HG03558 (cell line): ENCODE measurements around the gene RAD50.

ENCODE experiments used
- ATAC-seq: cut with Tn5 transposase; IDR thresholded peaks from one replicate; pipeline ENCODE4 v1.9.1; 2021; ENCODE audit warnings: moderate number of reproducible peaks; ENCODE audit not compliant: unreplicated experiment; ENCODE audit errors: extremely low read depth

Gene RAD50

GRCh38 chr5:132671000-132671399 is 114.2 kb downstream of the RAD50 start:
- no peak for ATAC-seq

- ATAC-seq, result no peak
These were observed 116.7 kb downstream of the RAD50 start for GRCh38 chr5:132673488-132673887.

DNA sequence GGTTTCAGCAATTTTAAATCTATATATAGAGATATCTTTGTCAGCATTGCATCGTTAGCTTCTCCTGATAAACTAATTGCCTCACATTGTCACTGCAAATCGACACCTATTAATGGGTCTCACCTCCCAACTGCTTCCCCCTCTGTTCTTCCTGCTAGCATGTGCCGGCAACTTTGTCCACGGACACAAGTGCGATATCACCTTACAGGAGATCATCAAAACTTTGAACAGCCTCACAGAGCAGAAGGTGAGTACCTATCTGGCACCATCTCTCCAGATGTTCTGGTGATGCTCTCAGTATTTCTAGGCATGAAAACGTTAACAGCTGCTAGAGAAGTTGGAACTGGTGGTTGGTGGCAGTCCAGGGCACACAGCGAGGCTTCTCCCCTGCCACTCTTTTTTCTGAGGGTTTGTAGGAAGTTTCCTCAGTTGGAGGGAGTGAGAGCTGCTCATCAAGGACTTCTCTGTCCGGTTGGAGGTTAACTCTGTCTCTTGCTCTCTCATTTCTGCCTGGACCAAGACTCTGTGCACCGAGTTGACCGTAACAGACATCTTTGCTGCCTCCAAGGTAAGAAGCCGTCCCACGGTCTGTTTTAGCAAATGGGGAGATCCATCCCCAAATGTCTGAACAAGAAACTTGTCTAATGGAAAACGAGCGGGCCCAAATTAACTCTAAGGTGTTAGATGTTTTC is 117.3 kb downstream of the RAD50 start, which contains the start of gene IL4:
IL4 (plus strand) TSS at position 51 of the 692 bp plus-strand sequence; CDS start at position 113, 62 bp downstream.
- ATAC-seq, result no peak

DNA sequence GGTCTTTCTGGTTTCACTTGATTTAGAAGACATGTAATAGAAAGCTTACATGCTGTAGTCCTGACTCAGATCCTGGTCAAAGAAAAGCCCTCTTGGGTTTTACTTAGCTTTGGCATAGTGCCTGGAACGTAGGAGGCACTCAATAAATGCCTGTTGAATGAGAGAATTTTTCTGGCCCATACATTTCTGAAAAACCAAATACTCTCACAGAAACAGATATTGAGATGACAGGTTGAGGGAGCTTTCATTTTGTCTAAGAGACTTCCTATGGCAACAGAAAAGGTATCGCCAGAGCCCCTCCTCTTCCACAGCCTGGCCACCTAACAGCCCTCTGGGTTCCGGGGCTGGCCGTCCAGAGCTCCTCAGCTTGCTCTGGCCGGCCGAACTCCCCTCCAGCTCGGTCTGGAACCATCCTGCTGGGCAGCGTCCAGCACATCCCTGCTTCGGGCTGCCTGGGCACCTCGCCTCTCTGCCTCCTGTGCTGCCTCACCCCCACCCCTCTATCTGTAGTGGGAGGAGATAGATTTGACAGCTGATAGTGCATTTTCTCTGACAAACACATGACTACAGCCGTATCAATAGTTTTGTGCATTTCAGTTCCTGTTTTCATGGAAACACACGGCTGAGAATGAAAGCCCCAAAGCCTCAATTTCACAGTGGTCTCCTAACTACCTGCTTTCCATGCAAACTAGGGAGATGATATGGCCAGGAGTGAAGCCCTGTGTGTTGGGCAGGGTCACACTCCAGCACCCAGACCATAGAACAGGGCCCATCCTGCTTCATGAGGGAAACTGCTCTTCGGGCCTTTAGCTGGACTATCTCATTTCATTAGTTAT is 118.1 kb downstream of the RAD50 start:
- peak; percentile 58 for ATAC-seq

- no peak for ATAC-seq
These were observed 119.3 kb downstream of the RAD50 start for GRCh38 chr5:132675936-132676689.

DNA sequence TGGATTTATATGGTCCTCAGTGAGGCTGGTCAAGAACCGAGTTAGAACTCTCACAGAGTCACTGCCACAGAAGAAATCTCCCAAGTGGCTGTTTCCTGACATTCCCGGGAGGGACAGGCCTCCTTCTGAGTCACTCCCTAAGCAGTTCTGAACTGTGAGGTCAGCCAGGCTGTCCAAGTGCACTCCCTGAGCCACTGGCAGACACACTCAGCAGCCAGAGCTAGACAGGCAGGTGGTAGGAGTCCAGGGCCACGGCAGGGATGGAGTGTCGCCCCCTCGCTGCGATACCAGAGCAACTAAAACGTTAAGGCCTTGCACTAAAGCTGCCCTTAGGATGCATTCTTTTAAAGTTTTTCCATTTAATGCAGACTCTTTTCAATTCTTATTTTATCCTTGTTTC is 120.4 kb downstream of the RAD50 start:
- no peak for ATAC-seq

DNA sequence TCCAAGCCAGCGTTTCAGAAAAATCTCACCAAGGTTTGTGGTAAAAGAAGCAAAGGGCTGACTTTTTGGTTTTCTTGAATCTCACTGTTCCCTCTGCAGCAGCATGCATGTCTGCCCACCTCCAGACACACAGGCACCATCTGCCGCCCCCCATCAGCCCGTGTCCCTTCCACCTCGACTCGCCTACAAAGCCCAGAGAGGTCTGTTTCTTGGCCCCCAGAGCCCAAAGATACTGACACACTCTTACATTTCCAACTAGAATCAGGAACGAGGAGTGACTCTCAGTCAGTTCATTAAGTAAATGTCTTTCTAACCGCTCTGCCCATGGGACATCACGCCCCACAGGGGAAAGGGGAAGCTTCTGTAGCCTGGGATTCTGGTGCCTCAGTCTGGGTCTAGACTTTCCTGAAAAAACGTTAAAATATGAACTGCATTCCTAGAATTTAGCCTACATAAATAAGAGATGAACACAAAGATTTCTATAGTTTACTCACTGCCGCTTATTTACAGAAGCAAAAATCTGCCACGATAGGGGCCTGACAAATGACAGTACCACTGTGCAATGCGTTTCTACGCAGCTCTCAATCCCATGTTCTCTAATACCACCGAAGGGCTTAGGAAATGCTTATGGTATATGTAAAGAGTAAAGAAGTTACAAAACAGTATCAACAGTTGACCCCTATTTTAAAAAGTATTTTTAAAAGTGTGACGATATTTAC is 121.1 kb downstream of the RAD50 start:
- no peak for ATAC-seq

DNA sequence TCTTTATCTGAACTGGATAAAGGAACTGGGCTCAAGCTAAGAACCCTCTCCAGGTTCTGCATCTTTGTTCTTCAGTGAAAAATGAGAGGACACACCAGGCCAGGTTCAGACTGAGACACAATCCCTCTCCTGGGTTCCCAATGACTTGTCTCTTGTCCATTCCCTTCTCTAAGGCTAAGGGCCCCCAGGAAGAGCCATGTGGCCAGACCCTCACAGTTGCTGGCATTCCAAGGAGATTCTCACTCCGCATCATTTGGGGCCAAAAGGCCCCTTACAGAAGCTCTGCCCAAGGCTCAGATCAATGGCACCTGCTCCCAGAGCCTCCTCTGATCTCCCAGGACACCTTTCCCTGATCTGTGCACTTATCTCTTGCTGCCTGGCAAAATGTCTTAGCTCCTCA is 122.0 kb downstream of the RAD50 start:
- ATAC-seq, result no peak

- no peak for ATAC-seq
These were observed 122.4 kb downstream of the RAD50 start for GRCh38 chr5:132679166-132679565.

GRCh38 chr5:132679717-132680380 is 123.1 kb downstream of the RAD50 start:
- ATAC-seq, result no peak

GRCh38 chr5:132680780-132681475 is 124.2 kb downstream of the RAD50 start:
- no peak for ATAC-seq

DNA sequence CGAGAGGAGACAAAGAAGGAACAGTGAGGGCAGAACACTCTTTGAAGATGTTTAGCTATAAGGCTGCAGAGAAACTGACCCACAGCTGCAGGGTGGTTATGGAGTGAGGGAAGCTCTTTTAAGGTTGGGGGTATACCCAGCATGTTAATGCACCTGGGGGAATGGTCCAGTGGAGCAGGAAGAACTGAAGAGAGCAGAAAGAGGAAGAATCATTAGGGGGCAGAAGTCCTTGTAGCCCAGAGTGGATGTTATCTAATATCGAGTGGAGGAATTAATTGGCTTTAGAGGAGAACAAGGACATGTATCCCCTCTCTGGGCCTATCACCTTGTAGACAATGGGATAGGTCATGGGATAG is 124.7 kb downstream of the RAD50 start:
- no peak for ATAC-seq

- ATAC-seq, result no peak
These were observed 125.2 kb downstream of the RAD50 start for GRCh38 chr5:132681983-132682382.

GRCh38 chr5:132684491-132684890 is 127.7 kb downstream of the RAD50 start:
- no peak for ATAC-seq

GRCh38 chr5:132684922-132685720 is 128.3 kb downstream of the RAD50 start:
- ATAC-seq, result no peak

- ATAC-seq, result no peak
These were observed 129.4 kb downstream of the RAD50 start for GRCh38 chr5:132686193-132686592.

GRCh38 chr5:132687995-132688394 is 131.2 kb downstream of the RAD50 start:
- no peak for ATAC-seq

- ATAC-seq, result no peak
These were observed 132.0 kb downstream of the RAD50 start for GRCh38 chr5:132688536-132689339.
